Fibroblast of lung (primary cell): ENCODE data around the gene CRYL1.

Experiments
- EZH2 ChIP-seq: IDR thresholded peaks from 2 replicates; pipeline ENCODE4 v1.5.1; 2012; ENCODE audit warnings: low read length, control low read depth, mild to moderate bottlenecking; ENCODE audit errors: missing control alignments
- TF ChIP-seq, protein P1 (sequence below), 2 donors: IDR thresholded peaks in 1 of 2; conservative IDR thresholded peaks in 1 of 2; 1 replicate in 1 of 2; 2 replicates in 1 of 2; pipeline ENCODE4 v1.5.1; 2011 to 2012; ENCODE audit warnings: low read length in 2 of 2, control low read depth in 1 of 2, inconsistent platforms in 1 of 2, low read depth in 1 of 2, mild to moderate bottlenecking in 1 of 2

DNA sequence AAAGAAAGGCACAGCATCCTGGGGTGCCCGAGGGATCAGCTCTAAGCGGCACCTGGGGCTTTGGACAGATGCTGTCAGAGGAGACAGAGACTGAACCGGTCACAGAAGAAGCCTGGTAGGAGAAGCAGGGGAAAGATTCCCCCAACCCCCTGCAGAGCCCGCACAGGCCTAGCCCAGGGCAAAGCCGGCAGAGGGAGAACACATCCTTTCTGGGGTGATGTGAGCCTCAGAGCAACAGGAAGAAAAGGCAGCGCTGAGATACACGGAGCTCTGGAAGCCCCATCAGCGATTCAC is 101.2 kb downstream of the CRYL1 start:
- TF ChIP-seq EZH2, result no peak
- TF ChIP-seq, protein P1, sequence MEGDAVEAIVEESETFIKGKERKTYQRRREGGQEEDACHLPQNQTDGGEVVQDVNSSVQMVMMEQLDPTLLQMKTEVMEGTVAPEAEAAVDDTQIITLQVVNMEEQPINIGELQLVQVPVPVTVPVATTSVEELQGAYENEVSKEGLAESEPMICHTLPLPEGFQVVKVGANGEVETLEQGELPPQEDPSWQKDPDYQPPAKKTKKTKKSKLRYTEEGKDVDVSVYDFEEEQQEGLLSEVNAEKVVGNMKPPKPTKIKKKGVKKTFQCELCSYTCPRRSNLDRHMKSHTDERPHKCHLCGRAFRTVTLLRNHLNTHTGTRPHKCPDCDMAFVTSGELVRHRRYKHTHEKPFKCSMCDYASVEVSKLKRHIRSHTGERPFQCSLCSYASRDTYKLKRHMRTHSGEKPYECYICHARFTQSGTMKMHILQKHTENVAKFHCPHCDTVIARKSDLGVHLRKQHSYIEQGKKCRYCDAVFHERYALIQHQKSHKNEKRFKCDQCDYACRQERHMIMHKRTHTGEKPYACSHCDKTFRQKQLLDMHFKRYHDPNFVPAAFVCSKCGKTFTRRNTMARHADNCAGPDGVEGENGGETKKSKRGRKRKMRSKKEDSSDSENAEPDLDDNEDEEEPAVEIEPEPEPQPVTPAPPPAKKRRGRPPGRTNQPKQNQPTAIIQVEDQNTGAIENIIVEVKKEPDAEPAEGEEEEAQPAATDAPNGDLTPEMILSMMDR (conservative IDR thresholded peaks at IDR 0.05 in 1 of 2, IDR thresholded peaks at IDR 0.05 in 1 of 2; ENCODE audit: low read depth in 1 of 2, low read length in 2 of 2), result no peak
